ENCODE results near the gene NKAIN2.

The NKAIN2 gene

DNA sequence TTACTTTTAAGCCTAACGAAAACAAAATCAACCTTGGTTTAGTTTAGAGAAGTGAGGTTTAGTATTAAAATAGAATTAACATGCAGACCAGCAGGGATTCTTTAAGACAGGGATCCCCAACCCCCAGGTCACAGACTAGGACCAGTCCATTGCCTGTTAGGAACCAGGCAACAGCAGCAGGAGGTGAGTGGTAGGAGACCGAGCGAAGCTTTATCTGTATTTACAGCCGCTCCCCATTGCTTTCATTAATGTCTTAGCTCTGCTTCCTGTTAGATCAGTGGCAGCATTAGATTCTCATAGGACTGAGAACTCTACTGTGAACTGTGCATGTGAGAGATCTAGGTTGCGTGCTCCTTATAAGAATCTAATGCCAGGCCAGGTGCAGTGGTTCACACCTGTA is 225.9 kb downstream of the NKAIN2 start:
- no peak for DNase-seq (ENCODE audit: low read depth)

DNA sequence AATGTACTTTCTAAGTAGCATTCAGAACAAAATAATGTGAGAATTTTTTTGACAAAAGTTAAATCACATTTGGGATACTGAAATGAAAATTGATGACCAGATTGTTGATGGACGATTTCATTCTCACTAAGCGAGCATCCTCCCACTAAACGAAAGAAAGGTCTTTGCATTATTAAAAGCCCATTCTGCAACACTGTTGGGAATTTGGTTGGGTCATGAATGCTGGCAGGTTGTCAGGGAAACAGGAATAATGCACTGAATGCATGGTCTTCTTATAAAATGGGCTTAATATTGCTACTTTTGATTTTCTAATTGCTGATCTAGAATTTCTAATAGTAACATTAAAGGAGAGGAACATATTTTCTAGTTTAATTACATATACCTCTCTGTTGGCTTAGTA is 229.8 kb downstream of the NKAIN2 start:
- DNase-seq (ENCODE audit: low read depth), result no peak

DNA sequence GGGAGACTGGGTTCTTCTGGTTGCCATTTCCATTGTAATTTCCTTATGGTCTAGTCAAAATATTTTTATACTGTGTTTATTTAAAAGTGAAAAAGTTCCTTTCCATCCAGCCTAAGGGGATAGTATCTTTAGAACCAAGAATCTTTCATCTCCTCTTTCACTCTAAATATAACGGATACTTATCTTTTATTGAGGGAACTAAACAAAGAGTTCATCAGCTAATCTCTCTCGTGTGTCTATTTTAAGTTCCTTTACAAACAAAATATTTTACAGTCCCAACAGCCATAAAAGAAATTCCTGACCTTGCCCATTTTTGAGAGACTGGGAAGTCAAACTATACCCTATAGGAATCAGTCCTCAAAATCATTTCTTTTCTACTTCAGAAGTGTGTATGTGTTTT is 232.7 kb downstream of the NKAIN2 start:
- no peak for DNase-seq (ENCODE audit: low read depth)

DNA sequence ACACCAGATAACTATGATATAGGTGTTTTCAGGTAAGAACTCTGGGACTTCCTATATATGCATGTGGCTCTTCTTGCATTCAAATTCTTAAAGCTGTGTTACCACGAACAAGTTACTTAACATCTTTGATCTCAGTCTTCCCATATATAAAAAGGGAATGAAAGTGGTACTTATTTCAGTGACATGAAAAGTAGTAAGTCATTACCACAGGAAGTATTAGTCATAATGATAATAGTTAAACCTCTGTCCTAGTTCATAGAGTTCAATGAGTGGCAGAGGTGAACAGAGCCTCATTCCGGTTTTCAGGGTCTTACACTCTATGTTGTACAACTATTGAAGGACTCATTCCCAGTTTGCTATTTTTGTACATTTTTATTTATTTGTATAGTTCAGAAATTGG is 237.0 kb downstream of the NKAIN2 start:
- DNase-seq (ENCODE audit: low read depth), result no peak

DNA sequence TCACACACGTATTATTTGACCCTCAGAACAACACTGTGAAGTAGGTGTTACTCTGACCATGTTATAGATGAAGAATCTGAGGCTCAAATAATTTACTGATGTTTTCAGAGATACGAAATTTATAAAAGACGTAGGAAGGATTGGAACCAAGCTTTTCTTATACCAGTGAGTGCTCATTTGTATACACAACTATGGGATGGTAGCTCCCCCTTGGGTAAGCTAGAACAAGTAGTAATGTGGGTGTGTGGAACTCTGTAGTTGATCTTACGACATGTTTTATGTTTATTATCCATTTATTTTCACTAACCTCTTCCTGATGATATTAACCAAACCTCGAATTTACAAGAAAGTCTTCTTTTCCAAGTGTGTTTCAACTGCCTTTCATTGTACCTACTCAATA is 248.5 kb downstream of the NKAIN2 start:
- no peak for DNase-seq (ENCODE audit: low read depth)

DNA sequence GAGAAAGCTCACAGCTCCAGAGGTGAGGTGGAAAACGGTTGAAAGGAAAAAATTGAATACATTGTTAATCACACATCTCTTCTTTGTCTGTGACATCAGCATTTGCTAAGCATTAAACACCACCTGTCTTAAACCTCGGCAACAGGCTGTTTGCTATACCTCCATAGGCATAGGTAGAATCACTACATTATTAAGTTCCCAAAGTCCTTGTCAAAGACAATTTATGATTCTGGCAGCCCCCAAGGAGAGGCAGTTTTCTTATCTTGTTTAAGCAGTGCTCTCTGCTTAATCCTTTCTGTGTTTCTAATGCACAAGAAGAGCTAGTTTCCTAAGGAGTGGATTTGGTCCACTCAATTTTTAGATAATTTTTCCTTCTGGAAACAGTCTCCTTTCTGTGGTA is 249.7 kb downstream of the NKAIN2 start:
- DNase-seq (ENCODE audit: low read depth), result no peak

DNA sequence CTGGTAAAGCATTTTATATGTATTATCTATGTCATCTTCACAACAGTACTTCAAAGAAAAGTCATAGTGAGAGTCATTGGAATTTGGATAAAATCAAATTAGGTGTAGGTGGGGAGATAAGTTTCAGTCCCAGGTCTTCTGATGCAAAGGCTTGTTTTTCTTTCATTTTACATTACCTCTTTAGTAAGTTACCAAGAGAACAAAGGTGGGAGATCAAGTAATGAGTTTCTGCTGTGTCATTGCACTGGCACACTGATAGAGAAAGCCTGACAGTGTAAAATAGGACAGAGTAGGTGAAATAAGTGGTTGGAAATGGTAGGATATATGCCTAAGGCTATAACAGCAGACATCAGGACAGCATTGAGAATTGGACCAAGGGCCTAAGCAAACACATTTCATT is 250.4 kb downstream of the NKAIN2 start:
- no peak for DNase-seq (ENCODE audit: low read depth)

DNA sequence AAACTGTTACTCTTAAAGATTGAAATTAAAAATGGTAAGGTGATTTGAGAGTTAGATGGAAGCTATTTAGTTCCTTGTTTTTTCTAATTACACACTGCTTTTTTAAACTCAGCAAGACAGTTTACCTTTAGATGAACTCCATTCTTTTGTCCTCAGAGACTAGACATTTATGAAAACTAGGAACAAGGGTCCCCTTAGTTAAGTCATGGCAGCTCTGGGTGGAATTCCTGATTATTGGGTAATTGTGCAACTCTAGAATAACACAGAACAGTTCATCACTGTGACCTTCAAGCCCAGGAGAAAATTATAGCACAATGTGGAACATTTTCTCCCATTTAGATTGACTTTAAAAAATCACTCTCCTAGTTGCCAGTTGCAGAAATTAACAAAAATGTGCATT is 251.7 kb downstream of the NKAIN2 start:
- DNase-seq (ENCODE audit: low read depth), result no peak

DNA sequence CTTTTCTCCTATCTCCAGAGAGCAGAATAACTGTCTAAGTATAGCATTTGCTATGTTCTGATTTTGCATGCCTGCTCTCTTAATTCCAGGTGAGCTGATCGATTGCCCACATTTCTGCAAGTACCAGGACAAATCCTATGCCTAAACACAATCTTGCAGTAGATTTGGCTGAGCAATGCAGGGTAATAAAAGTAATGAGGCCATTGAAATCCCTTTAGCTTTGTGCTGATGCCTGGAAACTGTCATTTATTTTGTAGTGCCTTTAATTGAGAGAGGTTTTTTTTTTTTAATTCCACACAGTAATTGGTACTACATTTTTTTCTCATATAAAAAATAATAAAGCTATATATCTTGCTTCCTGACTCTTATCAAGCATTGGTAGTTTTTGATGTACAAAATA is 252.3 kb downstream of the NKAIN2 start:
- no peak for DNase-seq (ENCODE audit: low read depth)

DNA sequence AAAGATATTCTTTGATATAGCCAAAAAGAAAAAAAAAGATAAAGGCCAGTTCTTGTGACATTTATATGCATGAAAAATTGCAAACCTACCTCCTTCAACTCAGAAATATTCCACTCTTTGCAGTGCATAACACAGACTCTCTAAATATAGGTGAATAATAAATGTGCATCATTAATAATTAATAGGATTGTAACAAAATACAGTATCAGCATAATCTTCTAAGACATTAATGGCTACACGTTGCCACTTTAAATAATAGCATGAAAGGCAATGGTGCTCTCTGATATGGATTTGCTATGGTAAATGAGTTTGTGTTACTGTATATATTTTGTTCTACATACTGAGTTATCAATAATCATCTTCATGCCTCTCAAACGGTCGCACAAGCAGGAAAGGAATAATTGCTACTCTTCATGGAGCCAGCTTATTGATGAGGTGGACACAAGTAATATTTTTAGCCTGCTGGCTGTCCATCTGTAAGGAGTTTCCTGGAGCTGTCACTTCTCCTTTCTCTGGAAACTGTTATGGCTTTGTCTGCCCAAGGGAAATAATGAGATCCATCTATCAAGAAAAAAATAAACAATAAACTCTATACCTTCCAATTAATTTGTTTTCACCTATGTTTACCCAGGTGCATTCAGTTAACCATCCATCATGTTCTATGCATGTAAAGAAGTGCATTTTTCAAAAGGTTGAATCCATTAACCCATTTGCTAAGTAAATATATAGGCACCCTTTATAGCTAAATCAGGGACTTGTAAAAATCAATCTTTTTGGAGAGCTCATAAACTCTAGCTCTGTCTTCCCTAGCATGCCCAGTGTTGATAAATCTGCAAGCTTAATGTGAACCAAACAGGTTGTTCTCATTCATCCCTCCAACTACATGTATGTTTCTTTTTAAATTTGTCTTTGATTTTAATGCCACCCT is 253.0 kb downstream of the NKAIN2 start:
- no peak for DNase-seq (ENCODE audit: low read depth)

DNA sequence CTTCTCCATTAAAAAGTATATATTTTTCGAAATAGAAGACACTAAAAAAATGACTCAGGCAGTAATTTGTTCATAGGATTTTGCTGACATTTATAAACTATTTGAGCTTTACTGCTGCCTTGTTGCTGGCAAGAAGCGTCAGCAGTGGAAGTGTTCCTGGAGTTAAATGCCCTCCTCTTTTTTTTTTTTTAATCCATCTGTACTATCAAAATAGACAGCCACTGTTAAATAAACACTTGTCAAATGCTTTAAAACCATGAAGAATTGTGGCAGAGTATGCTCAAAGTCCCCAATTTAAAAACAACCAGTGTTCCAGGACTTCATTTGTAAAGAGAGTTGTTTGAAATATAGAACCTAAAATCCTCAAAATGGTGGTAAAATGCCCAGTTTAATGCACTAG is 253.8 kb downstream of the NKAIN2 start:
- no peak for DNase-seq (ENCODE audit: low read depth)

DNA sequence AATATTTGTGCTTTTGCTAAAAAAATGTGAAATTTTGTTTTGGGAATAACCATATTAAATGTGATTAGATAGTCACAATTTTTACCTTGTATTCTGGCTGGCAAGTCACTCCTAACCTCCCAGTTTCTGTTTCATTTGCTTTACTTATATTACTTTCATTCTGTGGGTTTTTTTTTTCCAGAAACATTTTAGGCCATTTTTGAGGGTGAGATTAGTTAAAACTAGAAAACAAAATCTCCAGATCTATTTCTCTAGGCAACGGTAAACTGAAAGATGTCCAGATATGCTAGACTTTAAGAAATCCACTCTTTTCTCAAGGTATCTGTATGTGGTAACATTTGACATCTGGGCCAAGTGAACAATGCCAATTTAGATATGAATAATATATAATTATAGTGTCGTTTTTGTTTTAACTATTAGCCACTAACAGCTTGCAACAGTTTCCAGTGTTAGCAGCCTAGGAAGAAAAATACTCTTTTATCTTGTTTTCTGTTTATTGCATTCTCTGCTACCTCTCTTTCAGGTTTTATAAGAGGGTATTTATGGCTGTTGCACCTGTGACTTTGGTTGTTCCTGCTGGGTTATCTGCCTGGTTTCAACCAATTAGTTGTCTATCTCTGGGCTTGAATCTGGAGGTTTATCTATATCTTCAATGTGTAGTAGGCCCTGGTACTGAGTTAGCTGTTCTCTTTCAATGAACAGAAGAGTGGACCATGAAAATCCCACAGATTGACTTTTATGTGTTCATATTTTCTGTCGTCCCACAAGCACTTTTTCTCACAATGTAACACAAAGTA is 260.9 kb downstream of the NKAIN2 start:
- no peak for DNase-seq (ENCODE audit: low read depth)

DNA sequence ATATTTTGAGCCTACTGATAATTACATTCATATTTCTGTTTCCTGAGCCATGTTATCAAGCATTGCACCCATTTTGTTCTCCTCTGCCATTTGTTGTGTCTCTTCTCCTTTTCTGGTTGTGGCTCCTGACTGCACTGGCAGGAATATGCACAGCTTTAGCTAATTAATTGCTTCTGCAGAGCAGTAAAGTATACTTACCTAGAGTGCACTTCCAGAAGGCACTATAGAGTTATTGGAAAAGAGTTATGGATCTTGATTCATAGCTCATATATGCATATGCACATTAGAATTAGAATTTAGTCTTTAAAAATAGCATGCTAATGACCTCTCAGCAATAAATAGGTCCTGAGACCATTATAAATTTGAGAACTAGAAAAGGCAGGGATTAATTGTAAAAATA is 262.6 kb downstream of the NKAIN2 start:
- DNase-seq (ENCODE audit: low read depth), result no peak

DNA sequence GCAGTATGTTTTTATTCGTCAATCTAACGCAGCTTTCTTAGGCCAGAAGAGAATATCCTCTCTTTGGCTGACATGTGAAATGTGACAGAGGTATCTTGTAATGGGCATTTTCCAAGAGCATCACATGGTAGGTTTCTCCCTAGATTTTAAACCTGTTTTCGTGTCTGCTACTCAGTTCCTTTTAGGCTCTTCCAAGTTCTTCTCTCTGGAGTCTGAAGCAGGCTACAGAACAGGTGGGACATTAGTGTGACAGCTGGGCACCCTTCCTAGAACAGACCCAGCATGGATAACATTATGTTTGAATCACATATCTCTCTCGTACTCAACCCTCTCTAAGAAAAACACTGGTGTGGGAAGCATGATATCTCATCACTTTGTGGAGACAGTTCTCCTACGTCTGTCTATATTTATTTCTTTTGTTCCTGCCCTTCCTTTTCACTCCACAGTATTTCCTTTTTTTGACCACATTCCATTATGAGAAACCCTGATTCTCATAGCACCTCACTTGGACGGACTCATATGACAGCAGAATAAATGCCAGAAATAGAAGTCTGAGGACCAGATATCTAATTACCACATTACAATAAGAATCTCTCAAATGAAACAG is 263.4 kb downstream of the NKAIN2 start:
- DNase-seq (ENCODE audit: low read depth), result no peak

DNA sequence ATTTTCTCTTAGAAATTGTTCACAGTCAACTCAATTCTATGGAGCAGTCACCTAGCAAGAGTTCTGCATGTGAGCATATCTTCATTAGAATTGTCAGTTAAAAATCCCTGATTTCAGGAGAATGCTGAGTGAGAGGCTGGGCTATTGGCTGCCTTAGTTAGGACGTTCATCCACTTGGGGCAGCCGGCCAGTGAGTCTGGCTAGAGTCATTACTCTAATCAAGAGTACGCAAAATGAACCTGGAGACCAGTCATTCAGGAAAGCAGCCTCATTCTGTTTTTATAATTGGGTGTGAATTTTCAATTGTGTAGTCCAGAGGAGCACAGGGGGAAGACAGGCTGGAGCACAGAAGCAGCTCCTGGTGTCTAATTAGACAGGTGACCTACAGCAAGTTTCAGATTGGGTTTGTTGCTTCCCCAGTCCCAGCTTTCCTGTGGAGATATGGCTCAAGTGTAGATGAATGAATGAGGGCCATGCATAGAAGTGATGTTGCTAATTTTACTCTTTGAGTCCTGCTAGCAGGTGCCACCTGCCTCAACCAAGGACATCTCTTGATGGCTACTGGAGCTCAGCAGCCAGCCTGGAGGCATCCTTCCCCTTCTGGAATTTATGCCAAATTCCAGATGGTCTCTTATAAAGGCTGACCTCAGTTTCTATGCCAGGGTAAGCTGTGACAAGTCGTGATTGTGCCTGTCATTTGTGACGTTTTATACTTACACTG is 265.7 kb downstream of the NKAIN2 start:
- DNase-seq (ENCODE audit: low read depth), result no peak

DNA sequence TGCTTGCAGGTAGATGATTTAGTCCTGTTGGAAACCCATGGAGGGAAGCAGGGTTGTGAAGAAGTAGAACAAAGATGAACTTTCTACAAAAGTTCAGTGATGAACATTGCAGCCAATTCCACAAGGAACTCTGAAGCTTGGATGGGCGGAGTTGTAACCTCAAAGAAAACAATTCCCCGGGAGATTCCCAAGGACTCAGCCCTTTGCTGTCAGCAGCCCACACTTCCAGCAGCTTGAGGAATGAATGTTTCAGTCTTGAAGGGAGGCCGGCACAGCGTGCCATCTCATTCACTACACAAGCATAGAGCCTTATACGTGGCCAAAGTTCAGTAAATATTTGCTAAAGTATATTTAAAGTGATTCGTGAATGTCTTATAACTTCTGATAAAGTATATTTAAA is 269.4 kb downstream of the NKAIN2 start:
- DNase-seq (ENCODE audit: low read depth), result peak; percentile 2

DNA sequence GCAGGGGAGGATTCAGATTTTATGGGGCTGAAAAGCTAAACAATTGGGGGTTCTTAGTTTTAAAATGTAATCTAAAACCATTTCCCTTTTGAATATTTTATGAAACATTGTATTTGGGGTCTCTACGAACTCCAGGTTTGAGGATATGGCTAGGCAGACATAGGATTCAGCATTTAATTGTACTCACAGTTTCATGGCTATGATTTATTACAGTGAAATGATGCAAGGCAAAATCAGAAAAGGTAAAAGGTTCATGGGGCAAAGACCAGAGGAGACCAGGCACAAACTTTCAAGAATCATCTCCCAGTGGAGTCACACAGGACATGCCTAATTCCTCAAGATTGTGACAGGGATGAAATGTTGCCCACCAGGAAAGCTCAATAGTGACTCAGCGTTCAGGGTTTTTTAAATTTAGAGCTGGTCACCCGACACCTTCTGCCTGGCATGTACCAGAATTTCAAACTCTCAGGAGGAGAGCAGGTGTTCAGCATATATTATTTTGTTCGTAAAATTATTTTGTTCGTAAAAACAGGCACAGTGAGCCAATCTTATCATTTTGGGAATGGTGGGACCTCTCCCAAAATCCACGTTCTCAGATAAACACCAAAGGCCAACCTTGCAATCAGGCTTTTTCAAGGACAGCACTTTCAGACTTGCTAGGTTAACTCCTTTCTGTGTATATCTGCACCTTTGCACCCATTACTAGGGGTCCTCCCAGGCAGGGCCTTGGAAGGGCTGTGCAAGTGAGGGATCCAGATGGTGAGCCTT is 270.3 kb downstream of the NKAIN2 start:
- DNase-seq (ENCODE audit: low read depth), result no peak

DNA sequence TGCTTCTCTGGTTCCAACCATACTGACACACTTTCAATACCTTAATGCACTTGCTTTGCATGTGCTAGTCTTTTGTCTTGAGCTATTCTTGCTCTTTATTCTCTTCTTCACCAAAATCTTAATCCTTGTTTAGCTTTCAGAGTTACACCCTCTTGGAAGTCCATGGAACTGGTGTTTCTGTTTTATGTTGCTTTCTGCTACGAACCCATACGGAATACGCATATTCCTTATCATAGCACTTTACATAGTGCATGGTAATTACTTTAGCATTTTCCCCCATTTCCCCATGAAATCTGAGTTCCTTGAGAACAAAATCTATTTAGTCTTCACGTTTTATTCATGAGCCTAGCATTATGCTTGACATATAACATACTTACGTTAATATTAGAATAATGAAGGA is 270.9 kb downstream of the NKAIN2 start:
- DNase-seq (ENCODE audit: low read depth), result no peak

DNA sequence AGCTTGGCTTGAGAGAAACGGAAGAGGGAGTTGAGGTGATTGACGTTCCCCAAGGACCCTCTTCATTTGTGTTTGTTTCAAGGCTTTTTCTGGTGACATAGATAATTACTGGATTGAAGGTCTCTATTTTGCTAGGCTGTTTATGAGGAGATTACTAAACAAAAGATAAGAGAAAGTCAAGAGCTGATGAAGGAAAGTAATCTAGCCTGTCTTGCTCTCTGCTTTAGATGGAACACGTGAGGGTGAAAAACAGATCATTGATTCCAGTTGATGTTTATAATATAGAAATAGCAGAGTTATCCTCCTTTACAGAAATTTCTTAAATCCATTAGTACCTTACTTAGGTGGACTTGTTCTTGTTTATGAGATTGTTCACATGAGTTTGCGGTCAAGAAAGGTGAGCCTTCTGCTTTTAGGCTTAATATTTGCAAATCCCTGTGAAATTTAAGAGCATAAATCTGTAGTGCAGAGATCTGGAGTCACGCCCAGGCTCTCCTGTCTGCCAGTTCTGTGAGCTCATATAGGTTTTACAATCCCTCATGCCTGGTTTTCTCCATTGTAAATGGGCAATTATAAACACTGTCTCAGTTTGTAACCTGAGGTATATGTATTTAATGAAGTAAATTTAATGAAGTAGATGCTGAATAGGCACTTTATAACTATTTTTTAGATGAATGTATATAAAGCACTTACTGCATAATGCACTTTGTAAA is 272.8 kb downstream of the NKAIN2 start:
- DNase-seq (ENCODE audit: low read depth), result no peak

DNA sequence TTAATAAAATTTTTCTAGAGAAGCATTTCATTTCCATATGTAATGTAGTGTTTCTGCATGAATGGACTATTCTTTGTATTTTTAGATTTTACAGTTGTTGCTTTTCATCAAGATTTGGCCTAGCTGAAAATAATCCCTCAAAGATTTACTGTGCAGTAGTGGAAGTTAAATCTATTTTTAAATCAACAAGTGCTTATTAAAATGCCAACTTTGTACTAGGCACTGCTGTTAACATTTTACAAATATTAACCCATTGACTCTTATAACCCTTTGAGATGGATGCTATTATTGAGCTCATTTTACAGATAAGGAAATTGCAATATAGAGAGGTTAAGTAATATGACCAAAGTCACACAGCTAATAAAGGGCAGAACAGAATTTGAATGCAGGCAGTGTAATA is 274.5 kb downstream of the NKAIN2 start:
- no peak for DNase-seq (ENCODE audit: low read depth)

DNA sequence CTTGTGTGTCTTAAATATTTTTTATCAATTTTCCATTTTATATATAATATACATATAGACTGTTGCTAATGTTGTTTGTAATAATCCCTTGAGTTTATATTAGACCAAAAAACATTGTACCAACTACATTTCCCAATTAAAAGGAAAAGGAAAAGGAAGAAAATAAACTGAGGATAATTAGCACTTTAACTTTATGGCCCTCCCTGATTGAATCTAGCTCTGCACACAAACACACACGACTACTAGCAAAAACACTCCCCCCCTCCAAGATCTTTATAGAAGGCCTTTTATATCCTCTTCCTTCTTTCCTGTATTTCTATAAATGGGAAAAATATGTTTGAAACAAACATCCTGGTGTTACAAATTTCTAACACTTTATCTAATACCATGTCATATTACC is 276.8 kb downstream of the NKAIN2 start:
- no peak for DNase-seq (ENCODE audit: low read depth)

Measured in iris pigment epithelial cell (primary cell).